HG02870 (cell line): ENCODE results near the gene BLM.
"Not testable (repeated sequence)": the region's sequence is repeated elsewhere in the genome, so short reads cannot be mapped to it uniquely, and the experiment has no call there.

Experiments used
- ATAC-seq: cut with Tn5 transposase; IDR thresholded peaks from one replicate; pipeline ENCODE4 v1.9.1; 2021; ENCODE audit warnings: mild to moderate bottlenecking, moderate library complexity; ENCODE audit not compliant: unreplicated experiment

BLM gene

GRCh38 chr15:90840157-90840855 is 123.2 kb downstream of the BLM start:
- no peak for ATAC-seq

DNA sequence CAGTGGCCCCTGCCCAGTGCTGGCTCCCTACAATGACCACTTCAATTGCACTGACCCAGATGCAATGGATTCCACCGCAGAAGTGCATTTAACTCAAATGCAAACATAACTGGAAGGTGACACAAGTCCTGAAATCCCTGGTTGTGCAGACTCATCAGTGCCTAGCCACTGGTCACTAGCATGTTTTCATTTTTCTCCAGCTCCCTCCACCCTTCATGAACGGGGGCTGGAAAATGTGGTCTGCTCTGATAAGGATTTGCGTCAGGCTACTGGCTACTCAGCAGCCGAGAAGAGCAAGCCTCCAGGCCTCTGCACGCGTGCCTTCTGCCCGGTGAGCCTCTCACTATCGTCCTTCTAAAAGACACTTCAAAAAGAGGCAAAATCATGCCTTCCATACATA is 123.8 kb downstream of the BLM start:
- no peak for ATAC-seq

DNA sequence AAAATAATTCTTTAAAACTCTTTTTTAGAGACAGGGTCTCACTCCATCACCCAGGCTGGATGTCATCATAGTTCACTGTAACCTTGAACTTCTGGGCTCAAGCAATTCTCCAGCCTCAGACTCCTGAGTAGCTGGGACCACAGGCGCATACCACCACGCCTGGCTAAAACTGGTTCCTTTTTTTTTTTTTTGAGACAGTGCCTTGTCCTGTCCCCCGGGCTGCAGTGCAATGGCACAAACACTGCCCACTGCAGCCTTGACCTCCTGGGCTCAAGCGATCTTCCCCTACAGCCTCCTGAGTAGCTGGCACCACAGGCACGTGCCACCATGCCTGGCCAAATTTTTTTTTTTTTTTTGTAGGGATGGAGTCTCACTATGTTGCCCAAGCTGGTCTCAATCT is 127.5 kb downstream of the BLM start:
- ATAC-seq = peak; percentile 4

DNA sequence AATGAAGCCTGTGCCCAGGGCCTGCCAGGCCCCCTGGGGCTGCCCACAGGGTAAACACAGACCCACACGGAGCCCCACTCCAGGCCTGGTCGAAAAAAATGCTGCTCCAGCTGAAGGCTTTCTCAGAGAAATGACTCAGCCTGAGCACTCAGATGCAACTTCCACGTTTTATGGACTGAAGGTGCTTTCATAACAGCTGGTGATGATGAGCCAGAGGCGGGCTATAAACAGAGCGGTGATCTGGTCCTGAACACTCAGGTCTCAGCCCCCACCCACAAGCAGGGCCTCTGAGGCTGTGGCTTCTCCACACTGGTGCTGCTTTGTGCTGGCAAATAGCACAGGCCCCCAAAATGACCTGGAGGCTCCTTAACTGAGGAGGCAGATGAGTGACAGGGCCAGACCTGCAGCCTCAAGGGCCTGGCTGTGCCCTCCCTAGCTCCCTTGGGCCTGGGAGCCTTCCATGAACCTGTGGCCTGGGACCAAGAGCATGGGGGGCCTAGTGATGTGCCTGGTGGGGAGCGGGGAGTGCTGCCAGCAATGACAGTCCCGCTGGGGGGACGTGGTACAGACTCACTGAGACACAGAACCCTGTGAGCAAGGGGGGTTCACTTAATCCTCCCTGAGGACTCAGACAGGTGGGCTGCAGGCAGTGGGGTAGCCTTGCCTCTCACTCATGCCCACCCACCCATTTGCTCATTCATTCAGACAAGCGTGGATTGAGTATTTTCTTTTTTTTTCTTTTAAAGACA is 128.2 kb downstream of the BLM start:
- peak; percentile 89 for ATAC-seq

DNA sequence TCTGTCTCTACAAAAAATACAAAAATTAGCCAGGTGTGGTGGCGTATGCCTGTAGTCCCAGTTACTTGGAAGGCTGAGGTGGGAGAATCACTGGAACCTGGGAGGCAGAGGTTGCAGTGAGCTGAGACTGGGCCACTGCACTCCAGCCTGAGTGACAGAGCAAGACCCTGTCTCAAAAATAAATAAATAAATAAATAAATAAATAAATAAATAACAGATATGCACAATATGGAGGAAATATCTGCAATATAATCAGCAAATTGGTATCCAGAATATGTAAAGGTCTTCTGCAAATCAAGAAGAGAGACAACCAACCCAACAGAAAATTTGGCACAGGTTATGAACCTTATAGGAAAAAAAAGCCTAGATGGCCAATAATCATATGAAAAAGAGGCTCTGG is 132.3 kb downstream of the BLM start:
- not testable (repeated sequence) for ATAC-seq

DNA sequence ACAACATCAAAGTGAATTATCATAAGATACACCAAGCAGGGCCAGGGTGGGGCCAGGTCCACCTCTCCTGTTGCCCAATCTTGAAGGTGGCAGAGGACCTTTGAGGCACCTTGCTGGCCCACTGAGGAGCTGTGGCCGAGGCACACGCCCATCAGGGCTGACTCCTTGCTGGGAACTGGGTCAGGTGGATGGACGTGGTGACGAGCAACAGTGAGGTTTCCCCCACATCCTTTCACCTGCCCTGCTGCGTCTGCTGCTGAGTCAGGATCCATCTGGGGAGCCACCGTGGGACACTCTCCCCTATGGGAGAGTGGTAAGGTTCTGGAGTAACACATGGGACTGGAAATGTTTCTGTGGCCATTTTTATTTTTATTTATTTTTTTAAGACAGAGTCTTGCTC is 134.0 kb downstream of the BLM start:
- ATAC-seq = no peak

DNA sequence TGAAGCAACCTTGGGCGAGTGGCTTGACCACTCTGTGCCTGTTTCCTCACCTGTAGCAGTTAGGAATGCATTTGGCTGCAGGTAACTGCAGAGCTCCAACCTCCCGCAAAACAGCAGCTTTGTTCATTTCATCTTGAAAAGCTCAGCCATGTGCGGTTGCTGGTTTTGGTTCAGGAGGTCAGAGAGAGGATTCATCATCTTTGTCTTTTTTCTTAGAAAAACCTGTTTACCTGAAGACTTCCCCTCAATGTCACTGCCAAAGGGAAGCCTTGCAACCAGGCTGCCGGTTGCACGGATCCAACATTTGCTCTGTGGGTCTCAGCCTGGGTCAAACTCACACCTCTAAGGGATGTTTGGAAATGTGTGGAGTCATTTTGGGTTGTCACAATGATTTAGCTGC is 134.8 kb downstream of the BLM start:
- no peak for ATAC-seq

DNA sequence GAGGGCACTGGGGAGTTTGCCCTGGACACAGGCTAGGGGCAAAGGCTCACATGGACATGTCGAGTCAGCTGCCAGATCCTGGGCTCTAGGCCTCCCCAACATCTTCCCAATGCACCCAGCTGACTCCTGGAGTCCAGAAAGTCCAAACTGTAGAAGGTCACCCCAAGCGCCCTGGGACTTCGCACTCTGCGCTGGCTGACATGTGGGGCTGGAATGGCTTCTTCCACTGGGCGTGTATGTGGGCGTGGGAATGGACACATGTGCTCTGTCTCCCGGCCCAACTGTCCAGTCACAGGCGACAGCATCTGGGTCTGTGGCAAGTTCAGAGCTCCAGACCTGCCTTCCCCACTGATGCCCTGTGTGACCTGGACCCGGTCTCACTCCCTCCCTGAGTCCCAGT is 138.0 kb downstream of the BLM start:
- no peak for ATAC-seq

DNA sequence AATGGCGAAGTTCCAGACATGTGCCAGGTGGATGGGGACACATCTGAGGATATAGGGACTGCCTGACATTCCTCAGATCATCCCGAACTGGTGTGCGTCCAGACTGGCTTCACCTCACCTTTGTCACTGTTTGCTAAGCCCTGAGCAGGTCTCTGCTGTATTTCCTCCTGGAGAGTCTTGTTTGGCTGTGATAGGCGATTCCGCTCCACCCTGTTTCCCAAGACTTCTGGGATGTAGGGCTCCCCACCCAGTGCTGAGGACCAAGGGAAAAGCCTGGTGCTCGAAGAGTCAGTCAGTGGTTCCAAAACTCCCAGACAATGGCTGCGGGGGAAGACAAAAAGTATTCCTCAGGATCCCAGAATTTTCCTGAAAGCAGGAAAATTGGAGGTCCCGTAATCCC is 140.2 kb downstream of the BLM start:
- ATAC-seq = no peak

DNA sequence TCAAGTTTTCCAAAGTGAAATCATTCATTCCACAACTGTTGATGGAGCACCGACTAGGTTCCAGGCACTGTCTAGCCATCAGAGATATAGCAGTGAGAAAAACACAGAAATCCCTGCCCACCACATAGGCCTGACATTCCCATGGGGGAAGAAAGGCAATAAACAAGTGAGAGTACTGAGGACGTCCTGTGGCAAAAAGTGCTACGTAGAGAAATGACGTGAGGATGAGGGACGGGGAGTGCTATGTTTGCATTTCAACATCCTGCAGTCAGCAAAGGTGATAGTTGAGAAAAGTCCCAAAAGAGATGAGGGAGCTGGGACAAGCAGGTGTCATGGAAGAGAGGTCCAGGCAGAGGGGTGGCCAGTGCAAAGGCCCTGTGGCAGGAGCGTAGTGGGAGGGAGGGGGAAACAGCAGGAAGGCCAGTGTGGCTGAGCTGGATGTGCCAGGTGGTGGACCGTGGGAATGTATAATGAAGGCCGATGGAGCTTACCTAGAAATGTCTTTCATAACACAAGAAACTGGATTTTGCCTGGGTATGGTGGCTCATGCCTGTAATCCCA is 140.8 kb downstream of the BLM start:
- ATAC-seq = no peak

DNA sequence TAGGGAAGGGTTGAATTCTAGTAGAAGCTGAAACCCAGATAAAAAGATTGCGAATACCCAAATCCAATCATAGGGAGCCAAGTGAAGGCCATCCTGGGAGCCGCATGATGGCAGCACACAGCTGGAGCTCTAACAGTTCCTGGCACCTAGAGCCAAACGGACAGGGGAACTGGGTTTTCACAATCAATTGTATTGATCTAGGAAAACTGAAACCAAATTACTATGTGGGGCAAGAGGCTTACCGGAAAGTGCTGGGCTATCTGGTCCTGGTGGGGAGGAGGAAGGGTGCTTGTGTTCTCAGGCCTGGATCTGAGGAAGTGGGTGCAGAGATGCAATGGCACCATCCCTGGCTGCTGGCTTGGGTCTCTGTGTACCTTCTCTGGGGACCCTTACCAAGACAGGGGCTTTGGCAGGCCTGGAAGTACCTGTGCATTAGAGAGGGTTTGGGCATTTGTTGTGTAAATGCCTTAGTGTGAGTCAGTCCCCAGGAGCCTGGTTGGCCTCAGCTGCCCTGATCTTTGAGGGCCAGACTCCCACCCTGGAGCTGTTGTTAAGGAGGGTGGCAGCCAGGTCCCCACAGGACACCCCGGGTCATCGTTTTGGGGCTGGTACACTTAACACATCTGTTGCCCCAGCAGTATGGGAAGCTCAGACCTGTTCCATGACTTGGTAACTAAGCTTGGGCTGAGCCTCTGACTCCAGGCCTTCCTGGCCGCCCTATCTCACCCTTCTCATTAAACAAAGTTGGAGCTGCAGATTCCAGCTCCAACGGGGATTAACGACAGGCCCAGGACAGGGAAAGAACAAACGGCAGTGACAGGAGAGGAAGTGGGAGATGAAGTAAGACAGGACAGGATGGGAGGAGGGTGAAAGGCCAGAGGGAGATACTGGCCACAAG is 142.3 kb downstream of the BLM start:
- no peak for ATAC-seq

- no peak for ATAC-seq
Measured at GRCh38 chr15:90860450-90860849, 143.3 kb downstream of the BLM start.

DNA sequence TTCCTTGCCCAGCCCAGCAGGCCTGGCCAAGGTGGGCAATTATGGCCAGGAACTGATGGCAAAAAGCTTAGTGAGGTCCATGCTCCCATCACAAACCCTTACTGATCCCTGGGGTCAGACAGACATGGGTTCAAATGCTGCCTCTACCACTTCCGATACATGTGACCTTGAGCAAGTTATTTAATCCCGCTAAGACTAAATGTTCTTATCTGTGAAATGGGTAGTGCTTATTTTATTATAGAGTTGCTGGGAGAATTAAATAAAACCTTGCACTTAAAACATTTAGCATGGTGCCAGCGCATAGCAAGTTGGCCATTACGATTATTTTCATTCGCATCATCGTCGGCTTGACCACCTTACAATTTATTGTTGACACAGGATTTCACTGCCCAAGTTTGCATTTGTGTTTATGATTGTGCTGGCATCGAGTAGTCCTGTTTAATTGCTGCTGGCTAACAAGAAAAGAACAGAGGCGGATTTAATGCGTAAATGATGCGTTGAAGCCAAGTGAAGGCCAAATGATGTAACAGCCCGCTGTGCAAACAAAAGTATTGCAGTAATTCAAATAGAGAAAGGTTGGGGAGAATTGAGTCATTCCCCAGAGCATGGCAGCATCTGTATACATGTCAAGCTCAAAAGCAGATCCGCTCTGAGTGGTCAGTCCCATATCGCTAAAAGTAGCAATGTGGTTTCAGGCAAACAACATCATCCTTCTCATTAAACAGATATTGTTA is 144.0 kb downstream of the BLM start:
- no peak for ATAC-seq

- no peak for ATAC-seq
Measured at GRCh38 chr15:90862487-90862886, 145.3 kb downstream of the BLM start.

- ATAC-seq = no peak
Measured at GRCh38 chr15:90862964-90863778, 146.0 kb downstream of the BLM start.

GRCh38 chr15:90863987-90864386 is 146.8 kb downstream of the BLM start:
- ATAC-seq = no peak

- ATAC-seq = no peak
Measured at GRCh38 chr15:90864507-90864906, 147.4 kb downstream of the BLM start.

DNA sequence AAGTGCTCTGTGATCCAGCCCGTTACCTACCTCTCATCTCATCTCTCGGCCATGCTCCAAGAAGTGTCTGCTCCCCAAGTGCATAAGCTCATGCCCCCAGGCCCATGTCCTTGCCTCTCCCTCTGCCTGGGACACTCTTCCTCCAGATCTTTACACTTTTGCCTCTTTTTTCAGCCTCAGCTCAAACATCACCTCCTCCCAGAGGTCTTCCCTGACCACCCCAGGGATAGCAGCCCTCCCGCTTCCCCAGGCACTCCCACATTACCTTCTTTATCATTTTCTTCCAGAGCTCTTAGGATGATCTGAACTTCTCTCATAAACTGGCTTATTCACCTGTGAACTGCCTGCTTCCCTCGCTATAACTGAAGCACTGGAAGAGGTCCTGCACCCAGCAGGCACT is 148.6 kb downstream of the BLM start:
- ATAC-seq = no peak
